Stimulated activated CD8-positive, alpha-beta memory T cell treated with anti-CD3 and anti-CD28 coated beads, Interleukin-12 subunit alpha, Interleukin-12 subunit beta, amount 100 ng/mL, for 24 hours (primary cell): ENCODE data around the gene FST.

Experiments
- DNase-seq: peaks from one replicate; pipeline ENCODE4 v3.0.0-alpha.2; 2020; ENCODE audit errors: extremely low read depth

Gene FST

DNA sequence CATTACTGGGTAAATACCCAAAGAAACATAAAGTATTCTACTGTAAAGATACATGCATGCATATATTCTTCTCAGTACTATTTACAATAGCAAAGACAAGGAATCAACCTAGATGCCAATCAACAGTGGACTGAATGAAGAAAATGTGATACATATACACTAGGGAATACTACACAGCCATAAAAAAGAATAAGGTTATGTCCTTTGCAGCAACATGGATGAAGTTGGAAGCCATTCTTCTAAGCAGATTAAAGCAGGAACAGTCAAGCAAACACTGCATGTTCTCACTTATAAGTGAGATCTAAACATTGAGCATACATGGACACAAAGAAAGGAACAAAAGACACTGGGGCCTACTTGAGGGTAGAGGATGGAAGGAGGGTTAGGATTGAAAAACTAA lies 40.4 kb downstream of the FST start:
- no peak for DNase-seq
